Measurements from ENCODE around the gene ERAP2.
"Not testable (repeated sequence)": the region's sequence is repeated elsewhere in the genome, so short reads cannot be mapped to it uniquely, and the experiment has no call there.

Gene ERAP2

DNA sequence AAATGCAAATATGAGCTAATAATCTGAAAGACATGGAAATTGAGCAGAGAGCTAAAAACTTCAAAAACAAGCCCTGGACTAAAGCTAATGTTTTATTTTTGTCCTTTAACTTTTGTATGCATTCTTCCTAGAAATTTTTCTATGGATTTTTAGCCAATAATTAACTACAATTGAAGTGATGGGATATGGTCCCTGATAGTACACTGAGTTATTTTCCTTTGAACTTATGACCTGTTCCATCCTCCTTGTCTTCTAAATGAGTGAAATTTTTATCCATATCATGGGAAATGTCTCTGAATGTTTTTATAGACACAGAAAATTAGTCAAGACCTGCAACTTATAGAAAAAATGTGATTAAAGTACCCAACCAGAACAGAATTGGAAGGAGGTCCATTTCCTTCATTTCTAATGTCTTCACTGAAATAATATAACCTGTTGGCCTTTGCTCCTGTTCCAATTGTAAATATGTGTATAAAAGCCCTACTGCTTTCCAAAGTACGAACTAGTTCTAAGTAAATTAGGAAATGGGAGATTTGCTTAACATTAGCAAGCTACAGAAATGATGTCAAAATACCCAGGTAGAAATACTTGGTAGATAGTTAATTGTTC lies 11.3 kb upstream of the ERAP2 start:
- no peak for DNase-seq

DNA sequence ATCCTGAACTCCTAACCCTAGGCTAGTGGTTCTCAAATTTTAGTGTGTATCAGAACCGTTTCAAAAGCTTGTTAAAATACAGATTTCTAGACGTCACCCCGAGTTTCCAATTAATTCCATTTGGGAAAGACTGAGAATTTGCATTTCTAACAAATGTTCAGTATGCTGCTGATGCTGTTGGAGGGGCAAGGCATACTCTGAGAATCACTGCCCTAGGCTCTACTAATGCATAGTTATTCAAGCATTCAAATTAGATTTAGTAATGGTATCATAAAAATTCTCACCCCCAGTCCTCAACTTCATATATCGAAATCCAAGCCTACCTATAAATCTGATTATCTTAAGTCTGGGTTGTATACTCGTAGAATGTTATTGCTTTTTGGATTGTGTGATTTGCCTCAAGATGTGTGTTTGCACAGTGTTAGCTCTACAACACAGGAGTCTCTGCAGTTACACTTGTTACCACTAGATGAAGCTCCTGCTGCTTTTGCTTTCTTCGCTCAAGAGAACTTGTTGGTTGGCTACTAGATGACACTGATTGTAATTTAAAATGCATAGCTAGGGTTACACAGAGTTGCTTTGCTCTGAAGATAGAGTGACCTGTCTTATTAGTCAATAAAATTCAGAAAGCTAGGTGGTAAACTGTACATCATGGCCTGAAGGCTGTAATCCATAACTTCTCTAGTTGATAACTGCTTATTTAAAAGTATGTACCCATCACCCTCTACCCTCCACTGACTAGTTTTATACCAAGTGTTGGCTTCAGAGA lies 7.5 kb upstream of the ERAP2 start:
- peak in 1 of 2 experiments; percentile 64 for DNase-seq

DNA sequence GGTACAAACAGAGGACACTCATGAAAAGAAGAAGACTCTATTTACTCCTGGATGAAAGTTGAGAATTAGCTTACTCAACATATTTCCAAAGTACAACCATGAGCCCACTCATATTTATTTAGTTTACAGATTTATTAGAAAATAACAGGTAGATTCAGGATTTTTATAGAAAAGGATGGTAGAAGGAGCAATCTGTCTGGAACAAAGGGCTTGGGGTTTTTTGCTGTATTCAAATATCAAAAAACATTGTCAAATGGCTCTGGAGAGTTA lies 7.0 kb upstream of the ERAP2 start:
- DNase-seq = no peak

DNA sequence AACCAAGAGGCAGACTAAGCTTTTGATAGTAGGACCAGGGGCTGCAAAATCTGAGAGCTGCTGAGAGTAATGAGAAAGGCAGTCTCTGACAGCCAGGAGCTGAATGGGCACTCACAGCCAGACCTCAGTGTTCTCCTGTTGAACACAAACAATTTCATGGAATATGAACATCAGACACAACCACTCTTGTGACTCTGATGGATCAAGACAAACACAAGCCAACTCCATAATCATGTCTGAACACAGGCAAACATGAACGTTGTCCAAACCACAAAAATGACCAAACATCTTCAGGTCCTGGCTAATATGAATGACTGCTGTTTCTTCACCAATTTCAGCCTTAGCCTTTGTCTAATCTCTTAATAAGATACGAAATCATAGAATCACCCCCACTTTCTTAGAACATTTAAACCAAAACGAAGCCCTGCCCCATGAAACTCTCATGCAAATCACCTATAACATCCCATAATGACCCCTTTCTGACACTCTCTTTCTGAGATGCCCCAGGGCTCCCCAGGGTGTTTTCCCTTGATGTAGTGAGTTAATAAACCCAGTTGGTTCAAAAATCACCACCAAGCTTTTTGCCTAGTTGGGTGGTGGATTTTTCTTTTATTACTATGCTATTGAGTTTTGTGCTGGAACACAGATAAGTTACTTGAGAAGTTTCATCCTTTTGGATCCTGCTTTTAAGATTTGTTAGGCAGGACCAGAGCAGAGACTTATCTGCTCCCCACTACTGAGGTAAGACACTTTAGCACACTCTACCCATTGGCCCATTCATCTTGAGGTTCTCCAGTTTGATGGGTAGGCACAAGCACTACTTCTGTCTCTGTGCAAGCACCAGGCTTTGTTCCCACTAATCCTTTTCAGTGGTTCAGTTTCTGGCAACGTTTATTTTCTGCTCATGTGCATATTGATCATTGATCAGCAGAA lies 5.9 kb upstream of the ERAP2 start:
- DNase-seq = no peak

GRCh38 chr5:96871027-96871399 lies 5.3 kb upstream of the ERAP2 start:
- no peak for DNase-seq

DNA sequence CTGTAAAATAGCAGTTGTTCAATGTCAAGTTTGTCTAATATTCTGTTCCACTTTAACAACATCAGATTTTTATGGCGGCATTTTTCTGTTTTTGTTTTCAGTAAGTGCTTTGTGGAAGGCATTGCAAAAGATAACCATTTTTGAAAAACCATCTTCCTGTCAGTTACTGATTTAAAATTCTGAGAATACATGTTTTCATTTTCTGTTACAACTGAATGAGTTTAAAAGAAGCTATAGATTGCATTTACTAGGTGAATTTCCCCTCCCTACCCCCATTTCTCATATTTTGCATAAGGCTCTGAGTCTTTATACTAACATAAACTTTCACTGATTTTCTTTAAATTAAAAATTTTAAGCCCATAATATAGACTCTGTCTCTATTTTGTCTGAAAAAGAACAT lies 4.6 kb upstream of the ERAP2 start:
- no peak for DNase-seq

DNA sequence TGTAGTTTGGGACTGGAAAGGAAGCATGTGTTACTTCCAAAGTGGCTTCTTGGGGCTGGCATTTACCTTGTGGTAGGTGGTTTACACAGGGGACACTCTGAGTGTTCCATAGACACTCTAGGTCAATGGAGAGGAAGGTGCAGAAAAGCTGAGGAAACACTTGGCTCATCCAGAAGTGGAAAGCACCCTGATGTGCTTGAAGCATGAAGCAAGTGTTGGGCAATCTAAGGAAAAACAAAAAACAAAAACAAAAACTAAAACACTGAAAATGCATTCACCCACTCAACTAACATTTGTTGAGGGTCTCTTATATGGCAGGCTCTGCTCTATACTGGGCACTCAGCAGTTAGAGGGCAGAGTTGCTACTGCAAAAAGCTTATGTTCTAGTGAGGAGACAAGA lies 2.9 kb upstream of the ERAP2 start:
- DNase-seq = no peak

- DNase-seq = no peak
Observed at GRCh38 chr5:96874631-96875030, 1.7 kb upstream of the ERAP2 start.

- no peak for DNase-seq
Observed at GRCh38 chr5:96875791-96876291, 459 bp upstream of the ERAP2 start.

DNA sequence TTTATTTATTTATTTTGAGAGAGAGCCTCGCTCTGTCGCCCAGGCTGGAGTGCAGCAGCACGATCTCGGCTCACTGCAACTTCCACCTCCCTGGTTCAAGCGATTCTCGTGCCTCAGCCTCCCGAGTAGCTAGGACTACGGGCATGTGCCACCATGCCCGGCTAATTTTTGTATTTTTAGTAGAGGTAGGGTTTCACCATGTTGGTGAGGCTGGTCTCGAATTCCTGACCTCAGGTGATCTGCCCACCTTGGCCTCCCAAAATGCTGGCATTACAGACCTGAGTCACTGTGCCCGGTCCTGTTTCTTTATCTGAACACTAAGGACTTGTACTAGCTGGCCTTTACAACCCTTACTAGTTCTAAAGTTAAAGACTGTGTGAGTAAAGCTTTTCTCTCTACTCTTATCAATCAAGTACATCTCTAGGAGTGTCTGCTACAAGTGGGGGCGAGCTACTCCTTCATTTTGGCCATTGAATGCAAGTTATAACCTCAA lies 723 bp downstream of the ERAP2 start:
- DNase-seq = not testable (repeated sequence)

DNA sequence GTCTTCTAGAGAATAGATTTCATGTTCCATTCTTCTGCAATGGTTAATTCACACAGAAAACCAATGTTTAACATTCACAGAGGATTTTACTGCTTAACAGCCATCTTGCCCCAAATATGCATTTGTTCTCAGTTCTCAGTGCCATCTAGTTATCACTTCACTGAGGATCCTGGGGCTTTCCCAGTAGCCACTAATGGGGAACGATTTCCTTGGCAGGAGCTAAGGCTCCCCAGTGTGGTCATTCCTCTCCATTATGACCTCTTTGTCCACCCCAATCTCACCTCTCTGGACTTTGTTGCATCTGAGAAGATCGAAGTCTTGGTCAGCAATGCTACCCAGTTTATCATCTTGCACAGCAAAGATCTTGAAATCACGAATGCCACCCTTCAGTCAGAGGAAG lies 3.4 kb downstream of the ERAP2 start:
- DNase-seq = no peak

DNA sequence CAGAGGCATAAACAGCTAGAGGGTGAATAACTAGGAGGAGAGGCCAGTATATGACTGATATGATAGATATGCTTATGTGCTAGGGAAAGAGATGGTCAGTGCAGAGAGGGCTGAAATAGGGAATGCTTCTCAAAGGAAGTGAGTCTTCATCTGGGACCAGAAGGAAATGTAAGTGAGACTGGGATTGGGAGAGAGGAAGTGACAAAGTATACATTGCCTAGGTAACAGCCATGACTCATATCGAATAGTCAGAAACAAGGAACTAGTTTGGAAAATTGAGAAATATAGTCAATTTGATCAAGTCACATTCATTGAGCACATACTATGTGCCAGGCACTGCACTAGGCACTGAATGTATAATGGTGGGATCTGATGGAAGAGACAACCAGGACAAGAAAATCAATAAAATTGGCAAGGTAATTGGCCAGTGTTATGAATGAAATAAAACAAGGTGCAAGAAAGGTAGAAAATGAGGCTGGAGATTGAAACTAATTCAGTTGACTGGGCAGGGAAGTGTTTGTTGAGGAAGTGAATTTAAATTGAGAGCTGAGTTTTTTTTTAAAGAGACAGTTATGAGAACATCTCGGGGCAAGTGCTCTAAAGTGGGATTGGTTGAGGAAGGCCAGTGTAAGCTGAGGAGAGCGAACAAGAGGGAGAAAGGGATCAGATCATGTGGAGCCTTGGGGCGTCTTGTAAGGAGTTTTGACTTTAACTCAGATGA lies 4.3 kb downstream of the ERAP2 start:
- DNase-seq = no peak

- no peak for DNase-seq
Observed at GRCh38 chr5:96881511-96882115, 5.3 kb downstream of the ERAP2 start.

DNA sequence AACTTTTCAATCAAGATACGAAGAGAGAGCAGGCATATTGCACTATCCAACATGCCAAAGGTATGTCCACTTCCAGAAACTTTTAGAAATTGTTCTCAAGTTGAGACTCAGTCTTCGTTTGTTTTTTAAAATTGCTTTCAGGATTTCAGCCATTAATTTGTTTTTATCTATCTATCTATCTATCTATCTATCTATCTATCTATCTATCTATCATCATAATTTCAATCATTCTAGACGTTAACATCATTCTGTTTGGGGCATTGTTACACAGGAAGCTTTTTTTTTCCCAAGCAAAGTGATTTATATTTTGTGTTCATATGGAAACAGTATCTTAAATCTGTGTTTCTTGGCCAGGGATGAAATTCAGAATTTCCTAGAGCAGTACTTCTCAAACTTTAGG lies 7.6 kb downstream of the ERAP2 start:
- DNase-seq = no peak

- no peak for DNase-seq
Observed at GRCh38 chr5:96884995-96885394, 8.7 kb downstream of the ERAP2 start.

GRCh38 chr5:96885518-96886338 lies 9.4 kb downstream of the ERAP2 start:
- no peak for DNase-seq

DNA sequence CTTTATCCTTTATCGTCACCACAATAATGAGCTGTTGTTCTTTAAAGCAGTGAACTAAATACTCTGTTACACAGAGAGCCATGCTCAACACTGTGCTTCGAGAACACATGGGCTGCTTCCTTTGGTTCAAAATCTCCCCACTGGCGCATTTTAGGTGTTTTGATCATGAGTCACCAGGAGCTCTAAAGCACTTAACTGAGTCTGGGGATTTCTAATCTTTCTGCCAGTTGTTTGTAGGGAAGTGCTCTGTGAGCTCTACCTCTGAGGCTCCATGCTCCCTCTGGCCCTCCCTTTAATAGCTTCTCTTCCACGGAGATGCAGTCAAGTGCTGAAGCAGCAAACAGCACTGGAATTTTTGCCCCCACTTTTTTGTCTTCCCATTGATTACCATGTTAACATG lies 17.0 kb downstream of the ERAP2 start:
- no peak for DNase-seq

DNA sequence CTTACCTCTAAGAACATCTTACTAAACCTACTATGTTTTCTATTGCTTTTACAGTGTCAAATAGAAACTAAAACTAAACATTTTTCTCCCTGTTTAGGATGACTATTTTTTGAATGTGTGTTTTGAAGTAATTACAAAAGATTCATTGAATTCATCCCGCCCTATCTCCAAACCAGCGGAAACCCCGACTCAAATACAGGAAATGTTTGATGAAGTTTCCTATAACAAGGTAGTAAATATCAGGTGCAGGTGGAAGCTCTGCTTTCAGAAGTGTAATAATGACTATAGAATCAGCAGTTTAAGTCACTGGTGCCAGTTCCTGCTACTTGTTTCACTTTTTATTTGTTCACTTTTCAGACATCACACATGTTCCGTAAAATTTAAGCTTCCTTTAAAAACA lies 20.0 kb downstream of the ERAP2 start:
- DNase-seq = no peak

- no peak for DNase-seq
Observed at GRCh38 chr5:96896806-96897205, 20.5 kb downstream of the ERAP2 start.

- DNase-seq = no peak
Observed at GRCh38 chr5:96901384-96901783, 25.1 kb downstream of the ERAP2 start.

GRCh38 chr5:96901841-96902240 lies 25.5 kb downstream of the ERAP2 start:
- no peak for DNase-seq

GRCh38 chr5:96902876-96903275 lies 26.6 kb downstream of the ERAP2 start:
- DNase-seq = no peak

Measured in cerebellar nuclear complex (tissue), 1 donor.